Measurements from ENCODE around the gene TLR8. TPM values are rescaled to one million over a fixed set of nuclear protein-coding genes. Genes with fewer than 3 reads are reported as not detected.

The TLR8 gene
- total RNA-seq, 4 donors from 2014 or later = 2.1 to 35.5 (median 7.9) TPM

- no peak for TF ChIP-seq CTCF (IDR thresholded peaks at IDR 0.05; ENCODE audit: low read depth)
Observed at GRCh38 chrX:12929701-12930100, 23.3 kb downstream of the TLR8 start.

- TF ChIP-seq CTCF (IDR thresholded peaks at IDR 0.05; ENCODE audit: low read depth) = no peak
Observed at GRCh38 chrX:12930150-12930549, 23.7 kb downstream of the TLR8 start.

- TF ChIP-seq CTCF (IDR thresholded peaks at IDR 0.05; ENCODE audit: low read depth) = no peak
Observed at GRCh38 chrX:12932244-12932643, 25.8 kb downstream of the TLR8 start.

GRCh38 chrX:12934850-12935249 is 28.4 kb downstream of the TLR8 start:
- no peak for TF ChIP-seq CTCF (IDR thresholded peaks at IDR 0.05; ENCODE audit: low read depth)

DNA sequence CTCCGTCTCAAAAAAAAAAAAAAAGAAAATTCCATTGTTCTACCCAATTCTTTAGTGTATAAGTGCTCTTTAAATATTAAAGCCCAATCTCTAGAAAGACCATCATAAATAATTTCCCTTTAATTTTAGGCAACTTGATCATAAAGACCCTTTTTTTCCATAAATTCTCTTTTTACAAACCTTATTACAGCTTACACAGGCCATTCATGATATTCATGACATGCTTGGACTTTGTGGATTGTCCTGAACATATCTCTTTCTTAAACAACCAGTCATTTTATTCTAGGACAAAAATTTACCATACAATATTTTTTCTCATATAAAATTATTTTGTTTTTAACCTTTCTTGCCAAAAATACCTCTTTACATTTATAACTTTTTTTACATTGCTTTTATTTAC is 30.5 kb downstream of the TLR8 start:
- TF ChIP-seq CTCF (IDR thresholded peaks at IDR 0.05; ENCODE audit: low read depth) = no peak

- TF ChIP-seq CTCF (IDR thresholded peaks at IDR 0.05; ENCODE audit: low read depth) = no peak
Observed at GRCh38 chrX:12945494-12945893, 39.1 kb downstream of the TLR8 start.

- no peak for TF ChIP-seq CTCF (IDR thresholded peaks at IDR 0.05; ENCODE audit: low read depth)
Observed at GRCh38 chrX:12946406-12946805, 40.0 kb downstream of the TLR8 start.
